GM19023 (cell line): Measurements from ENCODE around the gene TPSG1.
"Not testable (repeated sequence)": the region's sequence is repeated elsewhere in the genome, so short reads cannot be mapped to it uniquely, and the experiment has no call there.

Experiments
- ATAC-seq: cut with Tn5 transposase; IDR thresholded peaks from one replicate; pipeline ENCODE4 v1.9.1; 2021; ENCODE audit warnings: mild to moderate bottlenecking, moderate library complexity; ENCODE audit not compliant: unreplicated experiment

TPSG1 gene

DNA sequence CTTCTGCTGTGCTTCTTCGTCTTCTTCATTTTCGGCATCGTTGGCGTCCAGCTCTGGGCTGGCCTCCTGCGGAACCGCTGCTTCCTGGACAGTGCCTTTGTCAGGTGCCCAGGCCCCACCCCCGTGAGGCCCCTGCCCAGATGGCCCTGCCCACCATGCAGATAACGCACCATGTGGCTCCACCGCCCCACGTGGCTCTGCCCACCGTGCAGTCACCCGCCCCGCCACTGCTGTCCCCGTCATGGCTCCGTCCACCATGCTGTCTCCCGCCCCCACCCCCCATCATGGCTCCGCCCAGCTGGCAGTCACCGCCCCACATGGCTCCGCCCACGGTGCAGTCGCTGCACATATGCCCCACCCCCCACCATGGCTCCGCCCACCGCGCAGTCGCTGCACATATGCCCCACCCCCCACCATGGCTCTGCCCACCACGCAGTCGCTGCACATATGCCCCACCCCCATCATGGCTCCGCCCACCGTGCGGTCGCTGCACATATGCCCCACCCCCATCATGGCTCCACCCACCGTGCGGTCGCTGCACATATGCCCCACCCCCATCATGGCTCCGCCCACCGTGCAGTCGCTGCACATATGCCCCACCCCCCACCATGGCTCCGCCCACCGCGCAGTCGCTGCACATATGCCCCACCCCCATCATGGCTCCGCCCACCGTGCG is 26.3 kb downstream of the TPSG1 start:
- not testable (repeated sequence) for ATAC-seq

DNA sequence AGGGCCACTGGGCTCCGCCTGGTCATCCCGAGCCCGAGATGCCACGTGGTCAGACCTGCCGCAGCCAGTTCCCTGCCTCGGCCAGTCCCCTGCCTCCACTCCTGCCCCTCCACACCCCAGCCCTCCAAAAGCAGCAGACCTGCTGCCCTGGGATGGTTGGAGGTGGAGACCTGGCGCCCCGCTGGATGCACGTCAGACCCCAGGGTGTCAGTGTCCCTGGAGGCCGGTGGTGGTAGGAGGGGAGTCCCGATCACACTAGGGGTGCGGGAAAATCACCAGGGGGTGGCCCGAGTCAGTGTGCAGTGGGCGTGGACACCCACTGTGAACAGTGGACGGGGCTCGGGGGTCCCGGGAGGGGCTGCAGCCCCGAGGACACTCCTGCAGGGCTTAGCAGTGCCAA is 26.9 kb downstream of the TPSG1 start:
- no peak for ATAC-seq

DNA sequence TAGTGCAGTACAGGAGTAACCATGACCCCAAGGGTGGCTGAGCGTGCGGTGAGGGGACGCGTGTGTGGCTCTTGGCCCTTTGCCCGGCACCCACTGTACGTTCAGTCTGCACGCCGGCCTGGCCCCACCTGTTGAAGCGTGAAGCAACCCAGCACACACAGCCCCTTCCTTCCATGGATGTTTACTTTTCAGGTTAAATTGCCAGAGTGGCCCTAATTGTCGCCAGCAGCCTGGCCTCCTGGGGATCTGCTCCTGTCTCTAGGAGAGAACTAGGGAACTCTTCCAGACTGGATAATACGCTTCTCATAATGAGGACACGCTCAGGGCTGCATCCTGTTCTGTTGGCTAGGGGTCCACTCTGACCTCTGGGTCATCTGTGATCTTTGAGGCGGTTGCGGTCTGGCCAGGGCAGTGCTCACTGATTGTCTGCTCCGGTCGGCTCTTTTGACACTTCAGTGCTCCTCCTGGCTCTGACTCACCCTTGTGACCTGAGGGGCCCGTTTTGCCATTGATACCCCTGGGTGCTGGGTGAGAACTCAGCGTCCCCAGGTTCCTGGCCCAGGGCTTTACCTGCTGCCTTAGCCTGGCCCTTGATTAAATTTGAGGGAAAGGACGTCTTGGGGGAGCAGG is 27.7 kb downstream of the TPSG1 start:
- no peak for ATAC-seq

- no peak for ATAC-seq
Measured at GRCh38 chr16:1196494-1196893, 28.6 kb downstream of the TPSG1 start.

- ATAC-seq, result no peak
Measured at GRCh38 chr16:1195393-1195666, 29.7 kb downstream of the TPSG1 start.

DNA sequence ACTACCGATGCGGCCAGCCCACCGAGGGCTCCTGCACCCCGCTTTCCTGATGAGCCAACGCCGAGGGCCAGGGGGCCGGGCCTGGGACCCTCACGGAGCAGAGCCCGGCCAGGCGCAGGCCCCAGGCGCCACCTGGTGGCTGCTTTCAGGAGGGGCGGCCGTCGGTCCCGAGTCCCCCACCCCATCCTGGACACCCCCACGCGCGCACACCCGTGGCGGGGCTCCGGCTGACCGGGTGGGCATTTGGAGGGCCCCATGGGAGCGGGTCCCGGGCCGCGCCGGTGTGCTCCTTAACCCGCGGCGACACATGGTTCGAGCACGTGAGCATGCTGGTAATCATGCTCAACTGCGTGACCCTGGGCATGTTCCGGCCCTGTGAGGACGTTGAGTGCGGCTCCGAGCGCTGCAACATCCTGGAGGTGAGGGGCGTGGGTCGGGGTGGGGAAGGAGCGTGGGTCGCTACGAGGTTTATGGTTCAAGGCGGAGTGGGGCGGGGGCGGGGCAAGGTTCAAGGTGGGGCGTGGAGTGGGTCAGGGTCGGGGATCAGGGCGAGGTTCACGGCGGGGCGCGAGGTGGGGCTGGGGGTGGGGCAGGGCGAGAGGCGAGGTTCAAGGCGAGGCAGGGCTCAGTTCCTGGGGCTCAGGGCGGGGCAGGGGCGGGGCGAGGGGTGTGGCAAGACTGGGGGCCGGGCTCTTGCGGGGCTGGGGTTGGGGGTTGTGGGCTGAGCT is 30.2 kb downstream of the TPSG1 start:
- ATAC-seq, result no peak

- ATAC-seq, result no peak
Measured at GRCh38 chr16:1193825-1194581, 31.1 kb downstream of the TPSG1 start.

- ATAC-seq, result no peak
Measured at GRCh38 chr16:1193143-1193824, 31.8 kb downstream of the TPSG1 start.

DNA sequence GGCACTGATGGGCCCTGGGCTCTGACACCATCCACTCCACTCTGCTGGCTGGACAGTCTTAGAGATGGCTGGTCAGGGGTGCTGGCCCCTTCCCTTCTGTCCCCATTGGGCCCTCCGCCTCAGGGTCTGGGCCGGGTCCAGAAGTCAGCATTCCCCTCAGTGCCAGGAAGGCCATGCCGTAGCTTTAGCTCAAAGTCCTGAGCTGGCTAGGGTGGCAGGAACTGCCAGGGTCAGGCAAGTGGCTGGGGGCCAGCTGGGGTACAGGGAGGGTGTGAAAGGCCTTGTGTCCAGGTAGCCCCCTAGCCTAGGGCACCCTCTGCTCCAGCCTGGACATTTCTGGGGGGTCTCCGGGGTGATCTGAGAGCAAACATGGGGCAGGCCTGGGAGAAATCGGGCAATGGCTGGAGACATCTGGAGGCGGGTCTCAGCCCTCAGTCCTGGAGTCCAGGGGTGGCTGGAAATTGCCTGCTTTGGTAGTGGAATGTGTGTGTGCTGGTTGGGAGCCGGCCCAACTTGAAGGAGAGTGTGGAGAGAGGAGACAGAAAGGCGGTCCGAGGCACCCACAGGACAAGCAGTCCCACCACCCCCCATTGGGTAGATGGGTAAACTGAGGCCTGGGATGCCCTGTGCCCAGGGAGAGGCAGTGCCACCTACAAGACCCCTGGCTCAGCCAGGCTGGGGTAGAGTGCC is 32.5 kb downstream of the TPSG1 start:
- ATAC-seq, result no peak

GRCh38 chr16:1190789-1191188 is 34.3 kb downstream of the TPSG1 start:
- not testable (repeated sequence) for ATAC-seq

DNA sequence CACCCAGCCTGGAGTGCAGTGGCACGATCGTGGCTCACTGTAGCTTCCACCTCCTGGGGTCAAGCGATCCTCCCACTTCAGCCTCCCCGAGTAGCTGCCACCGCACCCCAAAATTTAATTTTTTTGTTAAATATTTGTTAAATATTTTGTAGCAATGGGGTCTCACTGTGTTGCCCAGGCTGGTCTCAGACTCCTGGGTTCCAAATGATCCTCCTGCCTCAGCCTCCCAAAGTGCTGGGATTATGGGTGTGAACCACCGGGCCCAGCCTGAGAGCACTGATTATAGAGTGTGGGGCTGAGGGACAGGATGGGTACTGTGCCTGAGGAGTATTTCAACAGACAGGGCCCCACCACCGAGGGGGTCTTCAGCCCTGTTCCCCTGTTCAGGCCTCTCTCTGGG is 35.6 kb downstream of the TPSG1 start:
- no peak for ATAC-seq

DNA sequence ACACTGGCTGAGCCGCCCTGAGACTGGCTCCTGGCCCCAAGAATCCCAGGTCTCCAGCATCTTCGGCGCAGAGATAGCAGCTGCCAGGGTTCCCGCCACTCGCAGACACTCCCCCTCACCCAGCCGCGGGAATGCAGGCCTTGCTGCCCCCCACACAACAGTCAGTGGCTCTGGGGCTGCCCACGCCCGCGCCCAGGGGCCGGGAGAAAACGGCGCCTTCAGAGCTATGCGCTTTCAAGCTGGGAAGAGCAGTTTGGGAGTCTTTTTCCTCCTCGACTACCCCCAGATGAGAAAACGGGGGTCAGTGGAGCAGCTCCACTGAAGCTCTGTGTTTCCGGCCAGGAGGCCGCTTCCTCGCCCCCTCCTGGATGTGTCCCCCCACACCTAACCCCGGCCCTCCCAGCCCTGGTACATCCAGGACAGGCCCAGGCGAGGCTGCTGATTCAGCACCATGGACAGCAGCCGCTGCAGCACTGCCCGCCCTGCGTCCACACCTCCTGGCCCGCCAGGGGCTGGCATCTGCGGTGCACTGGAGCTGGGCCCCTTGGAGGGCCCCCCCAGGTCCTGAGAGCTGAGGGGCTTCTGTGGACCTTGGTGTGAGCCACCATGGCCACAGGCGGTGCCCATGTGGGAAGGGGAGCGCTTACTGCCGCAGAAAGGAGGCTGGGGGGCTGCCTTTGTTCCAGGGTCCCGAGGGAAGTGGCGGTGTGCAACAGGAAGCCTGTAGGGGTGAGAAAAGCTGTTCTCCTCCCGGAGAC is 36.5 kb downstream of the TPSG1 start:
- no peak for ATAC-seq

DNA sequence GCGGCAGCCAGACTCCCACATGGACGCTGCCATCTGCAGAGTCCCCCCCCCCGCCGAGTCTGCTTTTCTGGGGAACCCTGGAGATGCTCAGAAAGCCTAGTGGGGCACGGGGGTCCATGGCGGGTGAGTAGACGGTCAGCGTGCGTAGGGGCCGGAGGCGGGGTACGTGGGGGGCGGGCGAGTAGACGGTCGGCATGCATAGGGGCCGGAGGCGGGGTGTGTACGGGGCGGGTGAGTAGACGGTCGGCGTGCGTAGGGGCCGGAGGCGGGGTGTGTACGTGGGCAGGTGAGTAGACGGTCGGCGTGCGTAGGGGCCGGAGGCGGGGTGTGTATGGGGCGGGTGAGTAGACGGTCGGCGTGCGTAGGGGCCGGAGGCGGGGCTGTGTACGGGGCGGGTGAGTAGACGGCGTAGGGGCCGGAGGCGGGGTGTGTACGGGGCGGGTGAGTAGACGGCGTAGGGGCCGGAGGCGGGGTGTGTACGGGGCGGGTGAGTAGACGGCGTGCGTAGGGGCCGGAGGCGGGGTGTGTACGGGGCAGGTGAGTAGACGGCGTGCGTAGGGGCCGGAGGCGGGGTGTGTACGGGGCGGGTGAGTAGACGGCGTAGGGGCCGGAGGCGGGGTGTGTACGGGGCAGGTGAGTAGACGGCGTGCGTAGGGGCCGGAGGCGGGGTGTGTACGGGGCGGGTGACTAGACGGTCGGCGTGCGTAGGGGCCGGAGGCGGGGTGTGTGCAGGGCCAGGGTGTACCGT is 39.4 kb downstream of the TPSG1 start:
- ATAC-seq, result not testable (repeated sequence)

DNA sequence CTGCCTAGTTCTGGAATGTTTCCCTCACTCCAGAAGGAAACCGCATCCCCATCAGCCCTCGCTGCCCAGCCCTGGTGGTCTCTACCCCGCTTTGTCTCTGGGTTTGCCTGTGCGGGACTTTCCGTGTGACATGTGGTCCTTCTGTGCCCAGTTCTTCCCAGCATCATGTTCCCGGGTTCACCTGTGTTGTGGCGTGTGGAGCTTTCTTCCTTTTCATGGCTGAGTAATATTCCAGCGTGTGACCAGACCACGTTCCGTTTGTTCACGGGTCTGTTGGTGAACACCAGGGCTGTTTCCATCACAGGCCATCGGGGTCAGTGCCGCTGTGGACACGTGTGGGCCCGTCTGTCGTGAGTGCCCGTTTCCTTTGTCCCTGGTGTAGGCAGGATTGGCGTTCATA is 40.1 kb downstream of the TPSG1 start:
- ATAC-seq, result no peak

- ATAC-seq, result no peak
Measured at GRCh38 chr16:1184156-1184868, 40.8 kb downstream of the TPSG1 start.

DNA sequence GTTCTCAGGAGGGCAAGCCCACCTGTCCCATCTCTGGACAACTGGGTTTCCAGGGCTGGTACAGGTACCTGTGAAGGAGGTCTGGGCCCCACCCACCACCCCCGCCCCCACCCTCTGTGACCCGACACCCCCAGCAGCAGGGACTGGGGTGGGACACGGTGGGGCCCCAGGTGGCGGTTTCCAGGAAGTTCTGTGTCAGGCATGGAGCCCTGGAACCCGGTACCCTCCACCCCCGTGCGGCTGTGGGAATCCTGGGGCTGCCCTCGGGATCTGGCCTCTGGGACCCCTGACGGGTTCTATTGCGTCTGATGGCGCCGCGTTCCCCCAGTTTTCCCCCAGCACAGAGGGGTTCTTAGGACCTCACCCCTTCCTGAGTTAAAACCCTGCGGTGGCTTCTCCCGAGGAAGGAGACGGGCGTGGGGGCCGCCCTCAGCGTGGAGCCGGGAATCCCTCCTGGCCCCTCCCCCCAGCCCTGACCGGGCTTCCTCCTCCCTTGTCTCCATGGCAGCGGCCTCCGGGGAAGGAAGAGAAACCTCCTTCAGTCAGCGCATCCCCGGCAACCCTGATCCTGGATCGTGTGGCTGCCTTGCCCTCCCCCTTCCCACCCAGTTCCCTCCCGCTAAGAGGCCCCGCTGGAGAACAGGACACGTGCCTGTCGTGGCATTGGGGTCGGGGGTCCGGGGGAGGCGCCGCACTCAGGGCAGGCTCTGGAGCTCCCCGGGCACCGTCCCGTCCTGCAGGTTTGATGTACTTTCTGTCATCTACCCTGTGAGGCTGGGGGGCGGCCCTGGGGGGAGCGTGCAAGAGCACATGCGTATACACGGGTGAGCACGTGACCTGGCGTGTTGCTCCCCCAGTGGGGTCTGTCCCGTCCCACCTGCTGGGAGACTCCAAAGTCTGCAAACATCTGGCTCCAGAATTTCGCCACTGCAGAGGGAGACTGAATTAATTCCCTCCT is 41.8 kb downstream of the TPSG1 start:
- no peak for ATAC-seq

DNA sequence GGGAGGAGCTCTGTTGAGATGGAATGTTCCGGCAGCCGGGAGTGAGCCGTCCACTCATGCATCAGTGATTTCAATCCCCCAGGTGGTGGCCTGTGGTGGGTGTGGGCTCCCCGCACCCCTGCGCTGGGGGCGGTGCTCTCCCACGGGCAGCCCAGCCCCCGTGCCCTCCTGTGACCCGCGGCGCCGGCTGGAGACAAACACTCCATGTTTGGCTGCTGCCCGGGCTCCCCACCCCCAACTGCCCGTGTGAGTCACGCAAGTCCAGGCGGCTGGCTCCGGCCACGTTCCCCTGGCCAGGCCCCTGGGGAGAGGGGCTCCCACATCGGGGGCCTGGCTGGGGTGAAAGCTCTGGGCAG is 42.8 kb downstream of the TPSG1 start:
- no peak for ATAC-seq
